Measurements from ENCODE around the gene WIF1. TPM values are rescaled to one million over a fixed set of nuclear protein-coding genes. Genes with fewer than 3 reads are reported as not detected.
A peak's percentile ranks its signal among the peaks of the same experiment; 100 is the strongest.

Gene WIF1
- total RNA-seq, 1 donor from 2014 or later, result not detected

DNA sequence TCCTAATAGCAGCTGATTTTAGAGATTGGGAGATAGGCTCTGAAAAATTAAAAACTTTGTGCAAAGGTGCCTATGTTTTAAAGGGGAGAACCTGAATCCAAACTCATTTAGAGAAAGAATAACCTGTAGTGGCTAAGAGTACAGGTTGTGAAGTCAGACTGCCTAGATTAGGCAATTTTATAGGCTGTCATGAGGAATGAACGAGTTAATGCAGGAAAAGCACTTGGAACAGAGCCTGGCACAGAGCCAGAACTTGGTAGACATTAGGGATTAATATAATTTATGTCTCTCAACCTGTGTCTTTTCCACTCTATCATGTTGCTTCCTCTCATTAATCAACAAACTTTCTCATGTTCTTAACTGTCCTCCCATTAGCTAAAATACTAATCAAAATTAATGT, 98.1 kb downstream of the WIF1 start:
- H3K4me3 ChIP-seq (ENCODE audit: low read depth, low read length), result no peak overlapping the region
- TF ChIP-seq CTCF (IDR thresholded peaks at IDR 0.05; ENCODE audit: insufficient read depth, low read length, severe bottlenecking), result no peak
- no peaks in the 10 kb centered on the region for H3K36me3 ChIP-seq (ENCODE audit: control insufficient read depth, insufficient read depth, low read length)
- no peak for FAIRE-seq
- peak; percentile 53 for DNase-seq (ENCODE audit: low read depth)
- H3K27me3 ChIP-seq (ENCODE audit: control insufficient read depth, insufficient read depth, low read length), result no peaks in the 10 kb centered on the region

- no peak for TF ChIP-seq CTCF (IDR thresholded peaks at IDR 0.05; ENCODE audit: insufficient read depth, low read length, severe bottlenecking)
- Histone ChIP-seq H3K27me3 (ENCODE audit: control insufficient read depth, insufficient read depth, low read length) (no peaks in the 10 kb centered on the region), H3K36me3 (ENCODE audit: control insufficient read depth, insufficient read depth, low read length) (no peaks in the 10 kb centered on the region), H3K4me3 (ENCODE audit: low read depth, low read length) (no peak overlapping the region)
- DNase-seq (ENCODE audit: low read depth) (no peak), FAIRE-seq (no peak)
Observed at GRCh38 chr12:65022421-65022820, 98.7 kb downstream of the WIF1 start.

DNA sequence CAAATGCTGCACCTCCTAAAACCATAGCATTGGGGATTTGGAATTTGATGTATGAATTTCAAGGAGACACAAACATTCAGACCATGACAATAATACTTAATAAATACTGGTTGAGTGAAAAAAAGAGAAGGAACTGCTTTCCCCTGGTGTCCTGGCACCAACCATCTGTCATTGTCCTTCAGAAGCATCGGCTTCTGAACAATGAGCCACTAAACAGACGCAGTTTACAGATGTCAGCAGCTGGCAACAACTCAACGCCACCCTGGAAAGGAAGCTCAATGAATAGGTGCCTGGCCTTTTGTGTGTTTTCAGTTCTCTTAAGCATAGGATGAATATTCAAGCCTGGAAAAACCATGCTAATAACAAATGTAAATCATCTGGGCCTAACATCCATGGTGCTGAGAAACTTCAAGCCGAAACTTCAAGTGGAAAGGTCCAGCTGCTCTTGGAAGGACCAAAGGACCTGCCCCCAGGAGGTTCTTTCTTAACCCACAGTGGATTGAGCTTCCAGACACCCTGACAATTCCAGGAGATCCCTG, 101.3 kb downstream of the WIF1 start:
- no peak for FAIRE-seq
- no peak for DNase-seq (ENCODE audit: low read depth)
- no peaks in the 10 kb centered on the region for H3K27me3 ChIP-seq (ENCODE audit: control insufficient read depth, insufficient read depth, low read length)
- no peak for TF ChIP-seq CTCF (IDR thresholded peaks at IDR 0.05; ENCODE audit: insufficient read depth, low read length, severe bottlenecking)
- H3K36me3 ChIP-seq (ENCODE audit: control insufficient read depth, insufficient read depth, low read length), result no peaks in the 10 kb centered on the region
- H3K4me3 ChIP-seq (ENCODE audit: low read depth, low read length), result no peak overlapping the region

- FAIRE-seq, result peak; percentile 91
- Histone ChIP-seq H3K4me3 (ENCODE audit: low read depth, low read length) (no peak overlapping the region), H3K27me3 (ENCODE audit: control insufficient read depth, insufficient read depth, low read length) (no peaks in the 10 kb centered on the region), H3K36me3 (ENCODE audit: control insufficient read depth, insufficient read depth, low read length) (no peaks in the 10 kb centered on the region)
- peak; percentile 85 for DNase-seq (ENCODE audit: low read depth)
- TF ChIP-seq CTCF (IDR thresholded peaks at IDR 0.05; ENCODE audit: insufficient read depth, low read length, severe bottlenecking), result no peak
Observed at GRCh38 chr12:65016881-65017650, 104.0 kb downstream of the WIF1 start.

DNA sequence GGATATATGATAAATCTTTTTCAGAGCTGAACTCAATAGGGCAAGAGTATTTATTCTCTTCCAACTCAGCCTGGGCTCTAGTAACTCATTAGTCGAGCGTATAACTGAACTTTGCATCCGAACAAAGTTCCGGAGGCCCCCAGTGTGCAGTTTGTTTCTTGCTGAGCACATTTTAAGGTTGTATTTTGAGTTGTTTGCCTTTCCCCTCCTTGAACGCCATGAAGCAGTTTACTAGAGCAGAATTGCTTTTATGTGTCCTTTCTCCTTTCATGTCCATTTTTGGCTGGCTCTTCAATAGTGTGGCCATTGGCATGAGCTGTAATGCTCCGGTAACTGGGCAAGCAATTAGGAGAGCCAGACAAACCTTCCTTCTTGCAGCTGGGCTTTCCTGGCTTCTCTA, 105.3 kb downstream of the WIF1 start:
- no peak for TF ChIP-seq CTCF (IDR thresholded peaks at IDR 0.05; ENCODE audit: insufficient read depth, low read length, severe bottlenecking)
- Histone ChIP-seq H3K4me3 (ENCODE audit: low read depth, low read length) (no peak overlapping the region), H3K36me3 (ENCODE audit: control insufficient read depth, insufficient read depth, low read length) (no peaks in the 10 kb centered on the region), H3K27me3 (ENCODE audit: control insufficient read depth, insufficient read depth, low read length) (no peaks in the 10 kb centered on the region)
- FAIRE-seq, result no peak
- DNase-seq (ENCODE audit: low read depth), result no peak
